ENCODE measurements around the gene SP140L.

GRCh38 chr2:230435431-230435830 is 108.4 kb downstream of the SP140L start:
- TF ChIP-seq MEF2A (IDR thresholded peaks at IDR 0.05; ENCODE audit: insufficient read depth, low read depth, low read length), result no peak
- no peak for TF ChIP-seq CTCF (IDR thresholded peaks at IDR 0.05 in 2 of 3, conservative IDR thresholded peaks at IDR 0.05 in 1 of 3; ENCODE audit: control insufficient read depth in 2 of 3, extremely low read depth in 1 of 3, insufficient read depth in 1 of 3, low read depth in 3 of 3, low read length in 3 of 3)
- TF ChIP-seq CBX5 (IDR thresholded peaks at IDR 0.05; ENCODE audit: low read depth), result no peak
- no peak for TF ChIP-seq EP300 (IDR thresholded peaks at IDR 0.05; ENCODE audit: borderline replicate concordance in 1 of 2, control insufficient read depth in 1 of 2, low read depth in 2 of 2, low read length in 2 of 2)
- no peak for TF ChIP-seq POLR2A (IDR thresholded peaks at IDR 0.05; ENCODE audit: low read depth, low read length)
- TF ChIP-seq CEBPZ (IDR thresholded peaks at IDR 0.05; ENCODE audit: low read depth, low read length), result no peak
- no peak for TF ChIP-seq BHLHE40 (IDR thresholded peaks at IDR 0.05; ENCODE audit: borderline replicate concordance in 1 of 2, low read depth in 2 of 2, low read length in 1 of 2)
- no peak for TF ChIP-seq ATF2 (IDR thresholded peaks at IDR 0.05; ENCODE audit: low read length)
- TF ChIP-seq YY1 (IDR thresholded peaks at IDR 0.05; ENCODE audit: low read depth, low read length), result no peak
- TF ChIP-seq ZBTB33 (IDR thresholded peaks at IDR 0.05), result no peak
- no peak for TF ChIP-seq ATF3 (IDR thresholded peaks at IDR 0.05; ENCODE audit: borderline replicate concordance, extremely low read depth, low read depth, low read length)
- TF ChIP-seq NR2F1 (conservative IDR thresholded peaks at IDR 0.05), result no peak
- no peak for TF ChIP-seq RFX5 (IDR thresholded peaks at IDR 0.05; ENCODE audit: low read depth, low read length)
- TF ChIP-seq HDAC2 (IDR thresholded peaks at IDR 0.05), result no peak

Data from GM12878 (cell line).